ENCODE measurements around the gene BIRC7. TPM values are rescaled to one million over a fixed set of nuclear protein-coding genes. Genes with fewer than 3 reads are reported as not detected.

Gene BIRC7
- total RNA-seq, 2 donors from 2014 or later, result not detected

GRCh38 chr20:63254232-63254605 lies 18.5 kb downstream of the BIRC7 start, which contains the start of gene NKAIN4:
Gene NKAIN4 (minus strand): TSS chr20:63254463. CDS start chr20:63254450, 13 bp downstream.
- Mint-ChIP-seq H3K4me1 (ENCODE audit: low read depth in 2 of 2) (no peaks in the 10 kb centered on the region), H3K27ac (no peak within 1 kb of the TSS)
- ATAC-seq, result no peak

GRCh38 chr20:63254606-63255384 lies 19.1 kb downstream of the BIRC7 start:
- ATAC-seq (no peak), DNase-seq (ENCODE audit: low spot score) (no peak)
- Mint-ChIP-seq H3K27me3 (peaks cover 37 to 38% of the 10 kb centered on the region in 2 donors), H3K9me3 (no peaks in the 10 kb centered on the region), H3K4me1 (ENCODE audit: low read depth in 2 of 2) (no peaks in the 10 kb centered on the region), H3K4me3 (no peak overlapping the region), H3K36me3 (no peaks in the 10 kb centered on the region), H3K27ac (no peak overlapping the region)

More at GRCh38 chr20:63254232-63254605, 18.5 kb downstream of the BIRC7 start, which contains the start of gene NKAIN4:
- Mint-ChIP-seq H3K27me3 (peaks cover 34 to 37% of the 10 kb centered on the region in 2 donors), H3K36me3 (no peaks in the 10 kb centered on the region), H3K4me3 (no peak within 1 kb of the TSS), H3K9me3 (no peaks in the 10 kb centered on the region)
- DNase-seq (ENCODE audit: low spot score), result no peak

GRCh38 chr20:63255931-63256704 lies 20.4 kb downstream of the BIRC7 start:
- H3K4me3 Mint-ChIP-seq, result no peak overlapping the region

GRCh38 chr20:63256954-63257353 lies 21.2 kb downstream of the BIRC7 start:
- no peak for ATAC-seq
- Mint-ChIP-seq H3K9me3 (no peaks in the 10 kb centered on the region), H3K4me1 (ENCODE audit: low read depth in 2 of 2) (no peaks in the 10 kb centered on the region), H3K4me3 (no peak overlapping the region), H3K36me3 (no peaks in the 10 kb centered on the region), H3K27me3 (peaks cover 34 to 38% of the 10 kb centered on the region in 2 donors), H3K27ac (no peak overlapping the region)
- no peak for DNase-seq (ENCODE audit: low spot score)

More at GRCh38 chr20:63255931-63256704, 20.4 kb downstream of the BIRC7 start:
- no peaks in the 10 kb centered on the region for H3K9me3 Mint-ChIP-seq
- no peak overlapping the region for H3K27ac Mint-ChIP-seq
- no peaks in the 10 kb centered on the region for H3K4me1 Mint-ChIP-seq (ENCODE audit: low read depth in 2 of 2)
- DNase-seq (ENCODE audit: low spot score), result no peak
- peak in 1 of 2 donors; percentile 7 for ATAC-seq
- no peaks in the 10 kb centered on the region for H3K36me3 Mint-ChIP-seq
- peaks cover 34 to 38% of the 10 kb centered on the region in 2 donors for H3K27me3 Mint-ChIP-seq

- Mint-ChIP-seq H3K27me3 (peaks cover 33 to 35% of the 10 kb centered on the region in 2 donors), H3K9me3 (no peaks in the 10 kb centered on the region), H3K4me1 (ENCODE audit: low read depth in 2 of 2) (peaks cover 0 to 3% of the 10 kb centered on the region in 2 donors), H3K4me3 (no peak overlapping the region), H3K36me3 (no peaks in the 10 kb centered on the region), H3K27ac (no peak overlapping the region)
- no peak for ATAC-seq
- no peak for DNase-seq (ENCODE audit: low spot score)
These were observed 21.9 kb downstream of the BIRC7 start for GRCh38 chr20:63257629-63258028.

- Mint-ChIP-seq H3K4me3 (no peak overlapping the region), H3K27ac (no peak overlapping the region), H3K36me3 (no peaks in the 10 kb centered on the region), H3K4me1 (ENCODE audit: low read depth in 2 of 2) (peaks cover 0 to 5% of the 10 kb centered on the region in 2 donors), H3K9me3 (no peaks in the 10 kb centered on the region), H3K27me3 (peaks cover 29 to 31% of the 10 kb centered on the region in 2 donors)
- ATAC-seq, result no peak
- DNase-seq (ENCODE audit: low spot score), result no peak
These were observed 23.1 kb downstream of the BIRC7 start for GRCh38 chr20:63258781-63259180.

- DNase-seq (ENCODE audit: low spot score), result no peak
- H3K4me1 Mint-ChIP-seq (ENCODE audit: low read depth in 2 of 2), result peaks cover 0 to 5% of the 10 kb centered on the region in 2 donors
- H3K4me3 Mint-ChIP-seq, result no peak overlapping the region
- peaks cover 29 to 31% of the 10 kb centered on the region in 2 donors for H3K27me3 Mint-ChIP-seq
- no peak overlapping the region for H3K27ac Mint-ChIP-seq
- H3K9me3 Mint-ChIP-seq, result no peaks in the 10 kb centered on the region
- no peak for ATAC-seq
- H3K36me3 Mint-ChIP-seq, result no peaks in the 10 kb centered on the region
These were observed 24.2 kb downstream of the BIRC7 start for GRCh38 chr20:63259734-63260460.

- no peak overlapping the region for H3K4me3 Mint-ChIP-seq
- no peaks in the 10 kb centered on the region for H3K9me3 Mint-ChIP-seq
- peaks cover 0 to 5% of the 10 kb centered on the region in 2 donors for H3K4me1 Mint-ChIP-seq (ENCODE audit: low read depth in 2 of 2)
- H3K27ac Mint-ChIP-seq, result no peak overlapping the region
- ATAC-seq, result no peak
- DNase-seq (ENCODE audit: low spot score), result no peak
- H3K27me3 Mint-ChIP-seq, result peaks cover 24 to 27% of the 10 kb centered on the region in 2 donors
- no peaks in the 10 kb centered on the region for H3K36me3 Mint-ChIP-seq
These were observed 24.8 kb downstream of the BIRC7 start for GRCh38 chr20:63260521-63260920.

GRCh38 chr20:63261060-63261794 lies 25.5 kb downstream of the BIRC7 start:
- no peak overlapping the region for H3K27ac Mint-ChIP-seq
- no peak overlapping the region for H3K4me3 Mint-ChIP-seq
- peaks cover 0 to 5% of the 10 kb centered on the region in 2 donors for H3K4me1 Mint-ChIP-seq (ENCODE audit: low read depth in 2 of 2)
- H3K36me3 Mint-ChIP-seq, result no peaks in the 10 kb centered on the region
- no peaks in the 10 kb centered on the region for H3K9me3 Mint-ChIP-seq
- H3K27me3 Mint-ChIP-seq, result peaks cover 17 to 23% of the 10 kb centered on the region in 2 donors
- ATAC-seq, result peak in 1 of 2 donors; percentile 20
- DNase-seq (ENCODE audit: low spot score), result no peak

- no peaks in the 10 kb centered on the region for H3K36me3 Mint-ChIP-seq
- H3K27ac Mint-ChIP-seq, result peak overlapping the region in 1 of 2 donors; percentile 56
- peaks cover 0 to 5% of the 10 kb centered on the region in 2 donors for H3K4me1 Mint-ChIP-seq (ENCODE audit: low read depth in 2 of 2)
- H3K27me3 Mint-ChIP-seq, result peaks cover 12 to 19% of the 10 kb centered on the region in 2 donors
- H3K4me3 Mint-ChIP-seq, result no peak overlapping the region
- ATAC-seq (no peak), DNase-seq (ENCODE audit: low spot score) (no peak)
- H3K9me3 Mint-ChIP-seq, result no peaks in the 10 kb centered on the region
These were observed 26.3 kb downstream of the BIRC7 start for GRCh38 chr20:63261795-63262528.

GRCh38 chr20:63262836-63263235 lies 27.1 kb downstream of the BIRC7 start:
- Mint-ChIP-seq H3K4me1 (ENCODE audit: low read depth in 2 of 2) (peaks cover 0 to 5% of the 10 kb centered on the region in 2 donors), H3K36me3 (no peaks in the 10 kb centered on the region), H3K9me3 (no peaks in the 10 kb centered on the region), H3K27ac (peak overlapping the region in 1 of 2 donors; percentile 56), H3K27me3 (peaks cover 14 to 17% of the 10 kb centered on the region in 2 donors), H3K4me3 (no peak overlapping the region)
- DNase-seq (ENCODE audit: low spot score) (no peak), ATAC-seq (no peak)

GRCh38 chr20:63264000-63264399 lies 28.3 kb downstream of the BIRC7 start:
- Mint-ChIP-seq H3K9me3 (no peaks in the 10 kb centered on the region), H3K27ac (no peak overlapping the region), H3K4me1 (ENCODE audit: low read depth in 2 of 2) (peaks cover 0 to 5% of the 10 kb centered on the region in 2 donors), H3K36me3 (no peaks in the 10 kb centered on the region), H3K27me3 (peaks cover 14 to 22% of the 10 kb centered on the region in 2 donors), H3K4me3 (no peak overlapping the region)
- ATAC-seq (no peak), DNase-seq (ENCODE audit: low spot score) (no peak)

Data from natural killer cell treated with Interleukin-12 subunit alpha and Interleukin-12 subunit beta and Interleukin-15 and Interleukin-18, amount 100 ng/mL, for 72 hours (primary cell).